K562 (cell line): Measurements from ENCODE around the gene WDR49. TPM values are rescaled to one million over a fixed set of nuclear protein-coding genes. Genes with fewer than 3 reads are reported as not detected.

Experiments used
- ELK3 ChIP-seq: fragments of 450-650 bp; formaldehyde crosslinking; IDR thresholded peaks from 2 replicates; pipeline ENCODE4 v1.4.0; 2020; ENCODE audit warnings: mild to moderate bottlenecking
- HDAC2 ChIP-seq: fragments of 450-650 bp; IDR thresholded peaks from 2 replicates; pipeline ENCODE4 v1.6.1; 2016; ENCODE audit warnings: mild to moderate bottlenecking
- HDAC6 ChIP-seq: IDR thresholded peaks from 2 replicates; pipeline ENCODE4 v1.6.1; 2012; ENCODE audit warnings: low read depth, mild to moderate bottlenecking, control low read depth, inconsistent platforms, low read length, moderate library complexity
- HINFP ChIP-seq: fragments of 450-650 bp; conservative IDR thresholded peaks from 2 replicates; pipeline ENCODE4 v1.6.1; 2016; ENCODE audit warnings: missing genetic modification characterization, low read depth, mild to moderate bottlenecking, control low read depth, missing compliant biosample characterization
- PBX2 ChIP-seq, 2 experiments: IDR thresholded peaks in 1 of 2; conservative IDR thresholded peaks in 1 of 2; 2 replicates each; pipeline ENCODE4 v1.6.1; 2016; ENCODE audit warnings: low read depth in 2 of 2, mild to moderate bottlenecking in 1 of 2, missing compliant biosample characterization in 1 of 2, missing genetic modification characterization in 1 of 2, moderate library complexity in 1 of 2
- TAF7 ChIP-seq: fragments of 450-650 bp; IDR thresholded peaks from 2 replicates; pipeline ENCODE4 v1.6.1; 2016; ENCODE audit warnings: missing genetic modification characterization, missing compliant biosample characterization
- ZBTB33 ChIP-seq: sonication (generic); formaldehyde crosslinking; IDR thresholded peaks from 2 replicates; pipeline ENCODE4 v1.8.1; 2023; ENCODE audit warnings: mild to moderate bottlenecking, missing genetic modification reagents
- ZFP1 ChIP-seq: fragments of 450-650 bp; formaldehyde crosslinking; IDR thresholded peaks from 2 replicates; pipeline ENCODE4 v1.4.0; 2020; ENCODE audit warnings: mild to moderate bottlenecking, mixed read lengths
- ZNF124 ChIP-seq: sonication (generic); formaldehyde crosslinking; IDR thresholded peaks from 2 replicates; pipeline ENCODE4 v1.8.1; 2022; ENCODE audit warnings: missing genetic modification reagents
- polyA plus RNA-seq, 8 experiments: library from polyadenylated mRNA; depleted of rRNA in 4 of 8; stranded (reverse) in 5 of 8; unstranded in 3 of 8; fragments of >200 nt; fragmentation: Nextera tagmentation in 2 of 8; fragmentation: Illumina TruSeq in 1 of 8; extraction: Ambion mirVana in 2 of 8; extraction: Trizol in 1 of 8; gene quantifications; 2 replicates each; pipeline versions ENCODE4 v1.2.1 to v1.2.3, GENCODE V29; 2011 to 2014; ENCODE audit warnings: inconsistent platforms in 1 of 8, missing spikeins in 1 of 8
- total RNA-seq, 7 experiments: library from RNA; depleted of rRNA in 6 of 7; stranded (reverse); fragments of >200 nt in 6 of 7; fragmentation: Illumina TruSeq in 2 of 7; extraction: Trizol in 2 of 7; gene quantifications; 2 replicates each; pipeline versions ENCODE4 v1.2.1 to v1.2.3, GENCODE V29; 2011 to 2021; ENCODE audit warnings: low replicate concordance in 1 of 7

The WDR49 gene
- total and polyA plus RNA-seq, 9 of the 15 experiments (the other 6 are each of a cell fraction or from before 2014, with no cell fraction given): not detected

GRCh38 chr3:167700046-167700445, 46.3 kb upstream of the WDR49 start (continued):
- no peak for TF ChIP-seq PBX2 (CRISPR knock-in tag; IDR thresholded peaks at IDR 0.05; ENCODE audit: low read depth)
- TF ChIP-seq PBX2 (tag; conservative IDR thresholded peaks at IDR 0.05; ENCODE audit: low read depth): no peak
- no peak for TF ChIP-seq HDAC2
- TF ChIP-seq ELK3 (CRISPR knock-in tag): no peak
- no peak for TF ChIP-seq HINFP (tag)
- no peak for TF ChIP-seq ZFP1
- no peak for TF ChIP-seq TAF7 (tag)
- TF ChIP-seq ZNF124 (CRISPR knock-in tag): no peak
- TF ChIP-seq HDAC6: no peak
- no peak for TF ChIP-seq ZBTB33 (CRISPR knock-in tag)
